SHP77 treated with DMSO at 0.1 percent for 48 hours (cell line): Measurements from ENCODE around the gene ZNF792.
"Not testable (repeated sequence)": the region's sequence is repeated elsewhere in the genome, so short reads cannot be mapped to it uniquely, and the experiment has no call there.

Experiments
- DNase-seq: peaks from one replicate; lab custom pipeline; 2025; lab: John Stamatoyannopoulos, UW

Gene ZNF792

GRCh38 chr19:34920090-34920786 is 43.8 kb downstream of the ZNF792 start:
- DNase-seq, result not testable (repeated sequence)

- no peak for DNase-seq
These were observed 45.8 kb downstream of the ZNF792 start for GRCh38 chr19:34918190-34918589.

DNA sequence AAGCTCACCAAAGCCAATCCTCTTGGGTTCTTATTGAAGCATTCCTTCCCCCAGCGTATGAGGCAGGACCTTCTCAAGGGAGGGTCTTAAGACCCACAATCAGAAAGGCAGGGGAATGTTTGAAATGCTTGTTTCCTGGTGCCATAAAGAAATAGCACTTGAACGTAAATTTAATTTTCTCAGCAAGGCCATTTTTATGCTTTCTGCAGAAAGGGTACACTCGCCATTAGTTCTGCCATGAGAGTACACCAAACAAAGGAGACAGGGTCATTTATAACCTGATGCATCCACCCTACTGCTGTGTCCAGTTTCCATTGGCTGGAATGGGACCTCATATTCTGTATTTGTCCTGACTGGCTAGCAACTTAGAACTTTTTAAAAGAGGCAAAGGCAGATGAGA is 46.9 kb downstream of the ZNF792 start:
- not testable (repeated sequence) for DNase-seq

GRCh38 chr19:34910770-34911169 is 53.3 kb downstream of the ZNF792 start:
- no peak for DNase-seq
